ENCODE data around the gene SP140.

SP140 gene

DNA sequence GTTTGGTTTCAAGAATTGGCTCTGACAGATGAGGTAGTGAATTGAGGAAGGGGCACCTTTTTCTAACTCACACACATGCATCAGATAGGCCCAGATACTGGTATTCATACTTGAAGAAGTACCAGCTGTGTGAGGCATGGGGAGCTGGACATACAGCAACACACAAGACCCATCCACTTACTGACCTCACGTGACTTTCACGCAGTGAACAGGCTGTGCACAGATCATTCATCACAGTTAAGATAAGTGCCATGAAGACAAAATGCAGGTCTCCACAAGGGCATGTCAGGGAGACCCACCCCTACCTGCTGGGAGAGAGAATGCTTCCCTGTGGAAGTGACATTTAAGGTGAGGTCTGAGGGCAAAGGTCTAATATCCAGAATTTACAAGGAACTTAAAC is 44.3 kb upstream of the SP140 start:
- H3K4me3 ChIP-seq (ENCODE audit: low read depth, low read length): no peak overlapping the region
- H2BK12ac ChIP-seq (ENCODE audit: low read length): no peak overlapping the region
- H4K12ac ChIP-seq (ENCODE audit: low read depth, low read length): no peak overlapping the region
- H4K91ac ChIP-seq (ENCODE audit: low read depth, low read length): no peak overlapping the region
- no peaks in the 10 kb centered on the region for H3K4me1 ChIP-seq (ENCODE audit: control insufficient read depth in 1 of 2, insufficient read depth in 2 of 2, low read length in 2 of 2)
- no peak overlapping the region for H2AK5ac ChIP-seq (ENCODE audit: low read length)
- H3K4ac ChIP-seq (ENCODE audit: low read depth, low read length): no peak overlapping the region
- H4K8ac ChIP-seq (ENCODE audit: low read depth, low read length): no peak overlapping the region
- H2BK5ac ChIP-seq (ENCODE audit: low read depth, low read length, poor library complexity): no peak overlapping the region
- H3K36me3 ChIP-seq (ENCODE audit: control insufficient read depth in 1 of 2, insufficient read depth in 2 of 2, low read length in 2 of 2): no peaks in the 10 kb centered on the region
- whole genome bisulfite sequencing (ENCODE audit: extremely low coverage, insufficient coverage, insufficient read length): no CpG with 5 or more reads among the region's 2 CpGs
- no peaks in the 10 kb centered on the region for H3K79me1 ChIP-seq (ENCODE audit: low read length)
- no peak overlapping the region for H3K14ac ChIP-seq (ENCODE audit: low read length)
- no peak overlapping the region for H3K4me2 ChIP-seq (ENCODE audit: low read length)
- no peak overlapping the region for H3K23ac ChIP-seq (ENCODE audit: low read length)
- no peaks in the 10 kb centered on the region for H3K27me3 ChIP-seq (ENCODE audit: insufficient read depth, low read length)
- no peak overlapping the region for H3K27ac ChIP-seq (ENCODE audit: low read depth, low read length)
- DNase-seq: no peak
- no peak overlapping the region for H3K18ac ChIP-seq (ENCODE audit: low read length)
- H2BK120ac ChIP-seq (ENCODE audit: insufficient read depth, low read length, poor library complexity): no peak overlapping the region
- H3K79me2 ChIP-seq (ENCODE audit: control insufficient read depth, insufficient read depth, low read length, poor library complexity): no peaks in the 10 kb centered on the region
- no peak overlapping the region for H3K9ac ChIP-seq (ENCODE audit: low read length)
- H2AFZ ChIP-seq (ENCODE audit: insufficient read depth, low read length, poor library complexity): no peak overlapping the region
- H3K9me3 ChIP-seq (ENCODE audit: insufficient read depth, low read depth, low read length): peaks cover 2% of the 10 kb centered on the region

GRCh38 chr2:230184727-230185578 is 40.6 kb upstream of the SP140 start:
- Histone ChIP-seq H3K79me1 (ENCODE audit: low read length) (no peaks in the 10 kb centered on the region), H2BK5ac (ENCODE audit: low read depth, low read length, poor library complexity) (no peak overlapping the region), H4K12ac (ENCODE audit: low read depth, low read length) (no peak overlapping the region), H3K36me3 (ENCODE audit: control insufficient read depth in 1 of 2, insufficient read depth in 2 of 2, low read length in 2 of 2) (no peaks in the 10 kb centered on the region), H4K8ac (ENCODE audit: low read depth, low read length) (no peak overlapping the region), H3K4ac (ENCODE audit: low read depth, low read length) (no peak overlapping the region), H3K14ac (ENCODE audit: low read length) (no peak overlapping the region), H3K23ac (ENCODE audit: low read length) (no peak overlapping the region), H3K4me3 (ENCODE audit: low read depth, low read length) (no peak overlapping the region), H2AFZ (ENCODE audit: insufficient read depth, low read length, poor library complexity) (no peak overlapping the region), H3K27me3 (ENCODE audit: insufficient read depth, low read length) (no peaks in the 10 kb centered on the region), H2BK120ac (ENCODE audit: insufficient read depth, low read length, poor library complexity) (no peak overlapping the region), H4K91ac (ENCODE audit: low read depth, low read length) (no peak overlapping the region), H3K4me1 (ENCODE audit: control insufficient read depth in 1 of 2, insufficient read depth in 2 of 2, low read length in 2 of 2) (no peaks in the 10 kb centered on the region), H3K9ac (ENCODE audit: low read length) (no peak overlapping the region), H3K9me3 (ENCODE audit: insufficient read depth, low read depth, low read length) (no peaks in the 10 kb centered on the region), H3K18ac (ENCODE audit: low read length) (no peak overlapping the region), H3K27ac (ENCODE audit: low read depth, low read length) (no peak overlapping the region), H3K4me2 (ENCODE audit: low read length) (no peak overlapping the region), H3K79me2 (ENCODE audit: control insufficient read depth, insufficient read depth, low read length, poor library complexity) (no peaks in the 10 kb centered on the region), H2AK5ac (ENCODE audit: low read length) (no peak overlapping the region), H2BK12ac (ENCODE audit: low read length) (no peak overlapping the region)
- no peak for DNase-seq
- no CpG with 5 or more reads among the region's 10 CpGs for whole genome bisulfite sequencing (ENCODE audit: extremely low coverage, insufficient coverage, insufficient read length)

- H2AK5ac ChIP-seq (ENCODE audit: low read length): no peak overlapping the region
- WGBS (ENCODE audit: extremely low coverage, insufficient coverage, insufficient read length): no CpG with 5 or more reads among the region's 10 CpGs
- H4K91ac ChIP-seq (ENCODE audit: low read depth, low read length): no peak overlapping the region
- H2BK5ac ChIP-seq (ENCODE audit: low read depth, low read length, poor library complexity): no peak overlapping the region
- no peak overlapping the region for H3K4me2 ChIP-seq (ENCODE audit: low read length)
- no peak overlapping the region for H2AFZ ChIP-seq (ENCODE audit: insufficient read depth, low read length, poor library complexity)
- no peak overlapping the region for H4K12ac ChIP-seq (ENCODE audit: low read depth, low read length)
- H3K18ac ChIP-seq (ENCODE audit: low read length): no peak overlapping the region
- no peak overlapping the region for H2BK120ac ChIP-seq (ENCODE audit: insufficient read depth, low read length, poor library complexity)
- no peak overlapping the region for H3K23ac ChIP-seq (ENCODE audit: low read length)
- H3K4ac ChIP-seq (ENCODE audit: low read depth, low read length): no peak overlapping the region
- no peak overlapping the region for H4K8ac ChIP-seq (ENCODE audit: low read depth, low read length)
- H3K9me3 ChIP-seq (ENCODE audit: insufficient read depth, low read depth, low read length): no peaks in the 10 kb centered on the region
- no peak overlapping the region for H3K27ac ChIP-seq (ENCODE audit: low read depth, low read length)
- H2BK12ac ChIP-seq (ENCODE audit: low read length): no peak overlapping the region
- DNase-seq: no peak
- no peaks in the 10 kb centered on the region for H3K4me1 ChIP-seq (ENCODE audit: control insufficient read depth in 1 of 2, insufficient read depth in 2 of 2, low read length in 2 of 2)
- no peaks in the 10 kb centered on the region for H3K27me3 ChIP-seq (ENCODE audit: insufficient read depth, low read length)
- no peak overlapping the region for H3K9ac ChIP-seq (ENCODE audit: low read length)
- no peak overlapping the region for H3K14ac ChIP-seq (ENCODE audit: low read length)
- H3K79me2 ChIP-seq (ENCODE audit: control insufficient read depth, insufficient read depth, low read length, poor library complexity): no peaks in the 10 kb centered on the region
- no peaks in the 10 kb centered on the region for H3K36me3 ChIP-seq (ENCODE audit: control insufficient read depth in 1 of 2, insufficient read depth in 2 of 2, low read length in 2 of 2)
- no peak overlapping the region for H3K4me3 ChIP-seq (ENCODE audit: low read depth, low read length)
- no peaks in the 10 kb centered on the region for H3K79me1 ChIP-seq (ENCODE audit: low read length)
Measured at GRCh38 chr2:230202430-230203109, 23.0 kb upstream of the SP140 start.

DNA sequence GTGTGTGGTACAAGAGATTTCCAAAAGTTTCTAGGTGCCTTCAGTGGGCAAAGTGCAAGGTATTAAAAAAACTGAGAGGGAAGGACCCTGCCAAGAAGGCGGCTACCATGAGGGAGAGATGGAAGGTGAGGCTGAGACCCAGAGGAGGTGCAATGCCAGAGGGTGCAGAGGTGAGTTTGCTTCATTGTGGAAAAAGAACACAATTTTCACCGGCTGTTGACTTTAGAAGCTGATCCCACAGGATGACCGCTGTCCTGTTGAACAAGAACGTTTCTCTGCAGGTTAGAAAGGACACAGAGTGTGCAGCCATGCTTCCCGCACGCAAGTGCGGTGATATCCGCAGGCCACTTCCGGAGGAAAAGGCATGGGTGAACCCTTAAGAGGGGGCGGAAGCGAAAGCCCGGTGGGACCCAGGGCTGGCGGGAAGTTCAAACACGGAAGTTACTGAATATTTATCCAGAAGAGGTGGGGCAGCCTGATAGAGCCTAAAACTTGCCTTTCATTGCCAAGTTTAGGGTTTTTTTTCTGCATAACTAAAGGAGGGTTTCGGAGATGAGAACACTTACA is 22.3 kb upstream of the SP140 start:
- no peak overlapping the region for H3K27ac ChIP-seq (ENCODE audit: low read depth, low read length)
- no peaks in the 10 kb centered on the region for H3K27me3 ChIP-seq (ENCODE audit: insufficient read depth, low read length)
- H3K9me3 ChIP-seq (ENCODE audit: insufficient read depth, low read depth, low read length): no peaks in the 10 kb centered on the region
- no peak overlapping the region for H4K12ac ChIP-seq (ENCODE audit: low read depth, low read length)
- no peaks in the 10 kb centered on the region for H3K4me1 ChIP-seq (ENCODE audit: control insufficient read depth in 1 of 2, insufficient read depth in 2 of 2, low read length in 2 of 2)
- H3K4me3 ChIP-seq (ENCODE audit: low read depth, low read length): no peak overlapping the region
- H3K79me2 ChIP-seq (ENCODE audit: control insufficient read depth, insufficient read depth, low read length, poor library complexity): no peaks in the 10 kb centered on the region
- no peak overlapping the region for H3K23ac ChIP-seq (ENCODE audit: low read length)
- no CpG with 5 or more reads among the region's 15 CpGs for WGBS (ENCODE audit: extremely low coverage, insufficient coverage, insufficient read length)
- H2BK120ac ChIP-seq (ENCODE audit: insufficient read depth, low read length, poor library complexity): no peak overlapping the region
- no peaks in the 10 kb centered on the region for H3K36me3 ChIP-seq (ENCODE audit: control insufficient read depth in 1 of 2, insufficient read depth in 2 of 2, low read length in 2 of 2)
- H2BK12ac ChIP-seq (ENCODE audit: low read length): no peak overlapping the region
- H3K79me1 ChIP-seq (ENCODE audit: low read length): no peaks in the 10 kb centered on the region
- H2BK5ac ChIP-seq (ENCODE audit: low read depth, low read length, poor library complexity): no peak overlapping the region
- no peak for DNase-seq
- no peak overlapping the region for H2AK5ac ChIP-seq (ENCODE audit: low read length)
- no peak overlapping the region for H3K14ac ChIP-seq (ENCODE audit: low read length)
- no peak overlapping the region for H3K9ac ChIP-seq (ENCODE audit: low read length)
- no peak overlapping the region for H3K4me2 ChIP-seq (ENCODE audit: low read length)
- H4K91ac ChIP-seq (ENCODE audit: low read depth, low read length): no peak overlapping the region
- no peak overlapping the region for H4K8ac ChIP-seq (ENCODE audit: low read depth, low read length)
- H3K4ac ChIP-seq (ENCODE audit: low read depth, low read length): no peak overlapping the region
- no peak overlapping the region for H2AFZ ChIP-seq (ENCODE audit: insufficient read depth, low read length, poor library complexity)
- no peak overlapping the region for H3K18ac ChIP-seq (ENCODE audit: low read length)

Data from trophoblast cell (in vitro differentiated cells and primary cell).